Left cardiac atrium (tissue), 4 donors: ENCODE measurements around the gene LGALSL. TPM values are rescaled to one million over a fixed set of nuclear protein-coding genes. Genes with fewer than 3 reads are reported as not detected.

Experiments
- ATAC-seq, 2 donors: fragments of 200-7000 bp; cut with Tn5 transposase; one replicate each; pipeline ENCODE4 v1.9.1; 2020; ENCODE audit warnings: mild to moderate bottlenecking in 2 of 2, moderate library complexity in 2 of 2
- DNase-seq: peaks from one replicate; pipeline ENCODE4 v3.0.0-alpha.2; 2020
- intact Hi-C, 2 donors: fragments of 100-400 bp; cut with DNase I; formaldehyde crosslinking; loops; one replicate each; pipeline versions ENCODE4 v1.14.1 to v1.15.1; 2022 to 2023
- total RNA-seq, 2 donors: library from RNA; stranded (reverse); fragmentation: NEBNext Ultra II Directional; extraction: Animal tissue kit (Norgen Biotek cat#: 25700); gene quantifications; one replicate each; pipeline ENCODE4 v1.2.1, GENCODE V29; 2021
- donor health status: DM: no; HTN: yes; CAD: no.
- donor health status: DM: no; HTN: yes; CAD: no; lungs with severe emphysema.
- donor health status: DM: yes; HTN: yes; CAD: no.
- donor health status: Dilated cardiomyopathy.

Gene LGALSL
- total RNA-seq, 2 donors from 2014 or later, result 13.1 to 18.0 TPM

- intact Hi-C loops, result no loop called here
- no peak for DNase-seq
- no peak for ATAC-seq
Observed at GRCh38 chr2:64466478-64467085, 12.6 kb downstream of the LGALSL start.

- DNase-seq (peak; percentile 24), ATAC-seq (peak in 1 of 2 donors; percentile 52)
- intact Hi-C loops, result no loop called here
Observed at GRCh38 chr2:64467096-64467843, 13.3 kb downstream of the LGALSL start.

- DNase-seq, result no peak
- ATAC-seq, result no peak
- intact Hi-C loops, result no loop called here
Observed at GRCh38 chr2:64469261-64469660, 15.3 kb downstream of the LGALSL start.

- intact Hi-C loops, result no loop called here
- ATAC-seq (no peak), DNase-seq (no peak)
Observed at GRCh38 chr2:64470071-64470470, 16.1 kb downstream of the LGALSL start.

GRCh38 chr2:64470766-64471295 is 16.9 kb downstream of the LGALSL start:
- intact Hi-C loops, result no loop called here
- DNase-seq (no peak), ATAC-seq (no peak)

- intact Hi-C loops, result no loop called here
- ATAC-seq, result no peak
- DNase-seq, result no peak
Observed at GRCh38 chr2:64471600-64471999, 17.6 kb downstream of the LGALSL start.

- ATAC-seq, result no peak
- DNase-seq, result no peak
- intact Hi-C loops, result no loop called here
Observed at GRCh38 chr2:64472881-64473280, 18.9 kb downstream of the LGALSL start.

GRCh38 chr2:64474121-64474571 is 20.2 kb downstream of the LGALSL start:
- ATAC-seq (no peak), DNase-seq (no peak)
- intact Hi-C loops, result no loop called here

GRCh38 chr2:64474636-64475035 is 20.7 kb downstream of the LGALSL start:
- intact Hi-C loops, result no loop called here
- ATAC-seq (no peak), DNase-seq (no peak)

GRCh38 chr2:64477037-64477436 is 23.1 kb downstream of the LGALSL start:
- intact Hi-C loops, result no loop called here
- DNase-seq (no peak), ATAC-seq (no peak)

GRCh38 chr2:64477979-64478378 is 24.0 kb downstream of the LGALSL start:
- DNase-seq (no peak), ATAC-seq (no peak)
- intact Hi-C loops, result no loop called here

- intact Hi-C loops, result no loop called here
- ATAC-seq, result no peak
- no peak for DNase-seq
Observed at GRCh38 chr2:64478502-64479230, 24.7 kb downstream of the LGALSL start.

- intact Hi-C loops, result loop anchor here (10.0 kb wide), 2 partner anchors 425 to 435 kb away; no protein-coding TSS in a partner anchor
- ATAC-seq (no peak), DNase-seq (no peak)
Observed at GRCh38 chr2:64479259-64480117, 25.5 kb downstream of the LGALSL start.

- intact Hi-C loops, result loop anchor here (10.0 kb wide), 2 partner anchors 427 to 437 kb away; no protein-coding TSS in a partner anchor
Observed at GRCh38 chr2:64481665-64482064, 27.7 kb downstream of the LGALSL start.

GRCh38 chr2:64482243-64482642 is 28.3 kb downstream of the LGALSL start:
- intact Hi-C loops, result loop anchor here (10.0 kb wide), 2 partner anchors 427 to 437 kb away; no protein-coding TSS in a partner anchor
- DNase-seq (no peak), ATAC-seq (no peak)

More at GRCh38 chr2:64481665-64482064, 27.7 kb downstream of the LGALSL start:
- no peak for ATAC-seq
- DNase-seq, result no peak

GRCh38 chr2:64482765-64483504 is 29.0 kb downstream of the LGALSL start:
- peak; percentile 53 to 82 for ATAC-seq
- peak; percentile 56 for DNase-seq
- intact Hi-C loops, result loop anchor here (10.0 kb wide), 2 partner anchors 428 to 438 kb away; no protein-coding TSS in a partner anchor

- intact Hi-C loops, result loop anchor here (10.0 kb wide), 2 partner anchors 431 to 441 kb away; no protein-coding TSS in a partner anchor
- DNase-seq (no peak), ATAC-seq (no peak)
Observed at GRCh38 chr2:64485331-64485730, 31.4 kb downstream of the LGALSL start.

- DNase-seq (peak; percentile 40), ATAC-seq (peak in 1 of 2 donors; percentile 53)
- intact Hi-C loops, result loop anchor here (10.0 kb wide), 2 partner anchors 431 to 441 kb away; no protein-coding TSS in a partner anchor
Observed at GRCh38 chr2:64485961-64486360, 32.0 kb downstream of the LGALSL start.
